AG04449 (cell line): ENCODE results near the gene KAZN.

Source experiments
- CTCF ChIA-PET: fragments of 350-600 bp; formaldehyde crosslinking; extraction: SDS; loops from one replicate; lab custom pipeline; 2021; ENCODE audit warnings: antibody characterized with exemption; lab: Yijun Ruan, JAX
- POLR2A ChIA-PET: fragments of 400-600, 350-600 bp; formaldehyde crosslinking; extraction: SDS; loops from one replicate; lab custom pipeline; 2020; ENCODE audit warnings: antibody characterized with exemption, inconsistent platforms; lab: Yijun Ruan, JAX
- DNase-seq: peaks from one replicate; pipeline ENCODE4 v3.0.0-alpha.2; 2010; ENCODE audit warnings: low read depth, low spot score
- H3K4me3 ChIP-seq: 2 replicates; pipeline ENCODE4 v1.5.1; 2011; ENCODE audit warnings: low read depth, mild to moderate bottlenecking, control low read depth, low read length
- CTCF ChIP-seq: IDR thresholded peaks from one replicate; pipeline ENCODE4 v1.5.1; 2011; ENCODE audit warnings: mild to moderate bottlenecking, moderate library complexity, low read length, control low read depth, inconsistent platforms; ENCODE audit not compliant: insufficient read depth; ENCODE audit errors: missing control alignments

KAZN gene

GRCh38 chr1:15075175-15075574 lies 476.7 kb downstream of the KAZN start:
- POLR2A ChIA-PET, result no interaction called here
- CTCF ChIA-PET, result no interaction called here

GRCh38 chr1:15075817-15076216 lies 477.3 kb downstream of the KAZN start:
- no peak overlapping the region for H3K4me3 ChIP-seq
- CTCF ChIA-PET, result interaction anchor here (1.1 kb wide), 1 partner anchor 14 kb away, joined by 3 read pairs; no protein-coding TSS in a partner anchor
- POLR2A ChIA-PET, result no interaction called here
- DNase-seq, result no peak
- no peak for TF ChIP-seq CTCF

More at GRCh38 chr1:15075175-15075574, 476.7 kb downstream of the KAZN start:
- no peak for DNase-seq
- no peak overlapping the region for H3K4me3 ChIP-seq
- TF ChIP-seq CTCF, result no peak

GRCh38 chr1:15076807-15077206 lies 478.3 kb downstream of the KAZN start:
- H3K4me3 ChIP-seq, result no peak overlapping the region
- ChIA-PET CTCF (interaction anchor here (1.1 kb wide), 1 partner anchor 13 kb away, joined by 3 read pairs; no protein-coding TSS in a partner anchor), POLR2A (interaction anchor here (0.8 kb wide), 1 partner anchor 12 kb away, joined by 3 read pairs; no protein-coding TSS in a partner anchor)
- TF ChIP-seq CTCF, result no peak
- DNase-seq, result no peak

- H3K4me3 ChIP-seq, result no peak overlapping the region
- POLR2A ChIA-PET, result no interaction called here
- TF ChIP-seq CTCF, result no peak
- DNase-seq, result no peak
- CTCF ChIA-PET, result no interaction called here
Measured at GRCh38 chr1:15077384-15077783, 478.9 kb downstream of the KAZN start.

GRCh38 chr1:15080328-15081007 lies 482.0 kb downstream of the KAZN start:
- no peak for TF ChIP-seq CTCF
- ChIA-PET POLR2A (no interaction called here), CTCF (interaction anchor here (1.2 kb wide), 1 partner anchor 33 kb away, joined by 3 read pairs; no protein-coding TSS in a partner anchor)
- no peak for DNase-seq
- no peak overlapping the region for H3K4me3 ChIP-seq

- H3K4me3 ChIP-seq, result no peak overlapping the region
- ChIA-PET POLR2A (no interaction called here), CTCF (no interaction called here)
- no peak for DNase-seq
- no peak for TF ChIP-seq CTCF
Measured at GRCh38 chr1:15081102-15081501, 482.6 kb downstream of the KAZN start.
